SK-N-SH treated with all-trans-retinoic acid at 6 μM for 48 hours (cell line): ENCODE data around the gene ADAMTSL1.

ENCODE experiments used
- ATAC-seq: fragments of 200-7000 bp; cut with Tn5 transposase; 3 replicates; pipeline ENCODE4 v1.9.1; 2020; ENCODE audit warnings: mild to moderate bottlenecking, moderate library complexity
- BACH2 ChIP-seq: fragments of 250-450 bp; sonication (Bioruptor Pico); IDR thresholded peaks from 2 replicates; pipeline ENCODE4 v1.9.0; 2021; ENCODE audit warnings: mild to moderate bottlenecking, borderline replicate concordance
- CREB5 ChIP-seq: fragments of 250-450 bp; sonication (Bioruptor Pico); IDR thresholded peaks from 2 replicates; pipeline ENCODE4 v1.5.1; 2020; ENCODE audit warnings: low read depth, mild to moderate bottlenecking, moderate library complexity
- CSRNP3 ChIP-seq: fragments of 250-450 bp; sonication (Bioruptor Pico); IDR thresholded peaks from 2 replicates; pipeline ENCODE4 v1.5.1; 2021; ENCODE audit warnings: mild to moderate bottlenecking, moderate library complexity
- ESRRG ChIP-seq: fragments of 250-450 bp; sonication (Bioruptor Pico); IDR thresholded peaks from 2 replicates; pipeline ENCODE4 v1.6.1; 2021; ENCODE audit warnings: mild to moderate bottlenecking
- ISL1 ChIP-seq: fragments of 250-450 bp; sonication (Bioruptor Pico); IDR thresholded peaks from 2 replicates; pipeline ENCODE4 v2.1.2; 2022; ENCODE audit warnings: mild to moderate bottlenecking, moderate library complexity
- POU6F1 ChIP-seq: fragments of 250-450 bp; sonication (Bioruptor Pico); IDR thresholded peaks from 2 replicates; pipeline ENCODE4 v1.8.0; 2021; ENCODE audit warnings: low read depth, mild to moderate bottlenecking, moderate library complexity, borderline replicate concordance
- PPARA ChIP-seq: fragments of 250-450 bp; sonication (Bioruptor Pico); IDR thresholded peaks from 2 replicates; pipeline ENCODE4 v1.5.0; 2020; ENCODE audit warnings: mild to moderate bottlenecking, borderline replicate concordance
- TCF4 ChIP-seq: fragments of 250-450 bp; sonication (Bioruptor Pico); IDR thresholded peaks from 2 replicates; pipeline ENCODE4 v1.8.0; 2021; ENCODE audit warnings: mild to moderate bottlenecking, moderate library complexity, borderline replicate concordance
- ZC3H10 ChIP-seq: fragments of 250-450 bp; sonication (Bioruptor Pico); IDR thresholded peaks from 2 replicates; pipeline ENCODE4 v1.5.1; 2021; ENCODE audit warnings: mild to moderate bottlenecking, moderate library complexity
- ZFP3 ChIP-seq: fragments of 250-450 bp; sonication (Bioruptor Pico); IDR thresholded peaks from 2 replicates; pipeline ENCODE4 v1.5.0; 2020; ENCODE audit warnings: mild to moderate bottlenecking, moderate library complexity
- ZNF565 ChIP-seq: fragments of 450-650 bp; formaldehyde crosslinking; conservative IDR thresholded peaks from 2 replicates; pipeline ENCODE4 v1.5.0; 2020; ENCODE audit warnings: low read depth, mild to moderate bottlenecking, moderate library complexity
- ZNF70 ChIP-seq: fragments of 450-650 bp; formaldehyde crosslinking; IDR thresholded peaks from 2 replicates; pipeline ENCODE4 v1.5.0; 2020; ENCODE audit warnings: mild to moderate bottlenecking, moderate library complexity
- ZNF8 ChIP-seq: fragments of 450-650 bp; formaldehyde crosslinking; IDR thresholded peaks from 2 replicates; pipeline ENCODE4 v1.5.0; 2020; ENCODE audit warnings: mild to moderate bottlenecking, moderate library complexity
- TF ChIP-seq, protein P1 (sequence below): fragments of 250-450 bp; sonication (Bioruptor Pico); IDR thresholded peaks from 2 replicates; pipeline ENCODE4 v1.5.0; 2020; ENCODE audit warnings: mild to moderate bottlenecking, moderate library complexity
- TF ChIP-seq, protein P2 (sequence below): fragments of 250-450 bp; sonication (Bioruptor Pico); IDR thresholded peaks from 2 replicates; pipeline ENCODE4 v1.8.0; 2020; ENCODE audit warnings: mild to moderate bottlenecking, moderate library complexity, borderline replicate concordance

Gene ADAMTSL1

GRCh38 chr9:18616976-18617375, 143.0 kb downstream of the ADAMTSL1 start:
- ATAC-seq: no peak
- TF ChIP-seq ISL1 (CRISPR knock-in tag): no peak
- no peak for TF ChIP-seq ZNF70 (CRISPR knock-in tag)
- no peak for TF ChIP-seq ZNF8 (CRISPR knock-in tag)
- TF ChIP-seq BACH2 (CRISPR knock-in tag): no peak
- no peak for TF ChIP-seq CREB5 (CRISPR knock-in tag)
- no peak for TF ChIP-seq ZC3H10 (CRISPR knock-in tag)
- no peak for TF ChIP-seq CSRNP3 (CRISPR knock-in tag)
- TF ChIP-seq POU6F1: no peak

GRCh38 chr9:18617759-18618158, 143.8 kb downstream of the ADAMTSL1 start:
- ATAC-seq: no peak

DNA sequence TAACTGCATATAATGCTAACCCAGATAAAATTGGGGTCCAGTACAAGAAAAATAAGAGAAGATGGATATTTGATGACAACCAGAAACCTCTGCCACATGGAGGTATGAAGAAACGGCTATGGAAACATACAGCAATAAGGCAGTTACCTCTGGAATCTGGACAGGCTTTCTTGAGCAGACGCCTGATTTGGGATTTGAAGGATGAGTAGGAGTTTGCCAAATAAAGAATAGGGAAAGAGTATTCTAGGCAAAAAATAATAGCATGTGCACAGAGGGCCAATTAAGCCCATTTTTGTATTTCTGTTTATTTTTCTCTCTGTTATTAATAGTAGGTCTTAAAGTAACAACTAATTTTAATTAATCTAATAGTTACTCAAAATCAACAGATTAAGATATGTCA, 144.9 kb downstream of the ADAMTSL1 start:
- no peak for ATAC-seq
- TF ChIP-seq, protein P1, sequence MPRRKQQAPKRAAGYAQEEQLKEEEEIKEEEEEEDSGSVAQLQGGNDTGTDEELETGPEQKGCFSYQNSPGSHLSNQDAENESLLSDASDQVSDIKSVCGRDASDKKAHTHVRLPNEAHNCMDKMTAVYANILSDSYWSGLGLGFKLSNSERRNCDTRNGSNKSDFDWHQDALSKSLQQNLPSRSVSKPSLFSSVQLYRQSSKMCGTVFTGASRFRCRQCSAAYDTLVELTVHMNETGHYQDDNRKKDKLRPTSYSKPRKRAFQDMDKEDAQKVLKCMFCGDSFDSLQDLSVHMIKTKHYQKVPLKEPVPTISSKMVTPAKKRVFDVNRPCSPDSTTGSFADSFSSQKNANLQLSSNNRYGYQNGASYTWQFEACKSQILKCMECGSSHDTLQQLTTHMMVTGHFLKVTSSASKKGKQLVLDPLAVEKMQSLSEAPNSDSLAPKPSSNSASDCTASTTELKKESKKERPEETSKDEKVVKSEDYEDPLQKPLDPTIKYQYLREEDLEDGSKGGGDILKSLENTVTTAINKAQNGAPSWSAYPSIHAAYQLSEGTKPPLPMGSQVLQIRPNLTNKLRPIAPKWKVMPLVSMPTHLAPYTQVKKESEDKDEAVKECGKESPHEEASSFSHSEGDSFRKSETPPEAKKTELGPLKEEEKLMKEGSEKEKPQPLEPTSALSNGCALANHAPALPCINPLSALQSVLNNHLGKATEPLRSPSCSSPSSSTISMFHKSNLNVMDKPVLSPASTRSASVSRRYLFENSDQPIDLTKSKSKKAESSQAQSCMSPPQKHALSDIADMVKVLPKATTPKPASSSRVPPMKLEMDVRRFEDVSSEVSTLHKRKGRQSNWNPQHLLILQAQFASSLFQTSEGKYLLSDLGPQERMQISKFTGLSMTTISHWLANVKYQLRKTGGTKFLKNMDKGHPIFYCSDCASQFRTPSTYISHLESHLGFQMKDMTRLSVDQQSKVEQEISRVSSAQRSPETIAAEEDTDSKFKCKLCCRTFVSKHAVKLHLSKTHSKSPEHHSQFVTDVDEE (CRISPR knock-in tag): no peak
- TF ChIP-seq ZFP3: peak; percentile 95
- TF ChIP-seq CREB5 (CRISPR knock-in tag): no peak

More at GRCh38 chr9:18617759-18618158, 143.8 kb downstream of the ADAMTSL1 start:
- TF ChIP-seq ZC3H10 (CRISPR knock-in tag) (no peak), BACH2 (CRISPR knock-in tag) (no peak), TCF4 (CRISPR knock-in tag) (no peak), ISL1 (CRISPR knock-in tag) (no peak), POU6F1 (no peak), ZNF565 (CRISPR knock-in tag) (no peak), PPARA (CRISPR knock-in tag) (no peak), ZFP3 (no peak), CREB5 (CRISPR knock-in tag) (no peak), ESRRG (CRISPR knock-in tag) (no peak)
- TF ChIP-seq, protein P2, sequence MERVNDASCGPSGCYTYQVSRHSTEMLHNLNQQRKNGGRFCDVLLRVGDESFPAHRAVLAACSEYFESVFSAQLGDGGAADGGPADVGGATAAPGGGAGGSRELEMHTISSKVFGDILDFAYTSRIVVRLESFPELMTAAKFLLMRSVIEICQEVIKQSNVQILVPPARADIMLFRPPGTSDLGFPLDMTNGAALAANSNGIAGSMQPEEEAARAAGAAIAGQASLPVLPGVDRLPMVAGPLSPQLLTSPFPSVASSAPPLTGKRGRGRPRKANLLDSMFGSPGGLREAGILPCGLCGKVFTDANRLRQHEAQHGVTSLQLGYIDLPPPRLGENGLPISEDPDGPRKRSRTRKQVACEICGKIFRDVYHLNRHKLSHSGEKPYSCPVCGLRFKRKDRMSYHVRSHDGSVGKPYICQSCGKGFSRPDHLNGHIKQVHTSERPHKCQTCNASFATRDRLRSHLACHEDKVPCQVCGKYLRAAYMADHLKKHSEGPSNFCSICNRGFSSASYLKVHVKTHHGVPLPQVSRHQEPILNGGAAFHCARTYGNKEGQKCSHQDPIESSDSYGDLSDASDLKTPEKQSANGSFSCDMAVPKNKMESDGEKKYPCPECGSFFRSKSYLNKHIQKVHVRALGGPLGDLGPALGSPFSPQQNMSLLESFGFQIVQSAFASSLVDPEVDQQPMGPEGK (CRISPR knock-in tag): no peak
